Mesothelial cell of epicardium (in vitro differentiated cells): ENCODE results near the gene CAMTA1. TPM values are rescaled to one million over a fixed set of nuclear protein-coding genes. Genes with fewer than 3 reads are reported as not detected.

ENCODE experiments used
- DNase-seq, 2 experiments: peaks; one replicate each; pipeline ENCODE4 v3.0.0; 2021; ENCODE audit warnings: low spot score in 2 of 2; ENCODE audit not compliant: unreplicated experiment in 2 of 2
- H3K27ac Mint-ChIP-seq: 2 replicates; pipeline ENCODE4 v1.8.0; 2021; ENCODE audit warnings: mixed read lengths
- H3K27me3 Mint-ChIP-seq: 2 replicates; pipeline ENCODE4 v1.8.0; 2021; ENCODE audit warnings: low read depth, mixed read lengths
- H3K36me3 Mint-ChIP-seq: 2 replicates; pipeline ENCODE4 v1.8.0; 2021; ENCODE audit warnings: mixed read lengths
- H3K4me1 Mint-ChIP-seq: 2 replicates; pipeline ENCODE4 v1.8.0; 2021; ENCODE audit warnings: mixed read lengths
- H3K4me3 Mint-ChIP-seq: 2 replicates; pipeline ENCODE4 v1.8.0; 2021; ENCODE audit warnings: mild to moderate bottlenecking, moderate library complexity, mixed read lengths
- H3K9me3 Mint-ChIP-seq: 2 replicates; pipeline ENCODE4 v1.8.0; 2021; ENCODE audit warnings: mixed read lengths
- CTCF ChIP-seq: fragments of 200-600 bp; sonication (generic); IDR thresholded peaks from one replicate; pipeline ENCODE4 v1.5.0; 2021; ENCODE audit warnings: antibody characterized with exemption; ENCODE audit not compliant: unreplicated experiment
- total RNA-seq: library from RNA; stranded (reverse); gene quantifications from 3 replicates; pipeline ENCODE4 v1.2.1, GENCODE V29; 2021

CAMTA1 gene
- total RNA-seq, 1 donor from 2014 or later: 70.4 TPM

DNA sequence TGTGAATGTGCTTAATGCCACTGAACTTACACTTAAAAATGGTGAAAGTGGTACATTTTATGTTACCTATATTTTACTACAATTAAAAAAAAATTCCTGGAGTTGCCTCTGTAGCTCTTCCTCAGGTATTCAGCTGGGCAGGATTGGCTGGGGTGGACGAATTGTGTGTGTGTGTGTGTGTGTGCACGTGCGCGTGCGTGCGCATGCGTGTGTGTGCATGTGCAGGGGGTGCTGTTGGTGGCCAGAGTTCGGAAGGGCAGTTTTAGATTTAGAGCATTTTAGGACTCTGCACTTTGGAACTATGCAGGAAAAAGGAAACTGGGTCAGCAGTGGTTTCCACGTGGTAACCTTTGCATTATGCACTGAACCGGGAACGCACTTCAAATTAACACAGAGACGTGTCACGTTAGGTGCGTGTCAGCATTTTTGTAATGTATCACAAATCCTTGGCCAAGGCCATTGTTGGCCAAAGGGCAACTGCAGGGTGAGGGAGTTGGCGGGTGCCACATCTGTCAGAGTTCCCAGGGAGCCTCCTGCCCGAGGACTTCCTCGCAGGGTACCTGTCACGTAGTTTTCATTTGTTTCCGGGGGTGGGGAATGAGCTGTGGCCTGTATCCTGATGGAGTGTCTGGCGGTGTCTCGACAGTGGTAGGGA, 312.8 kb downstream of the CAMTA1 start:
- Mint-ChIP-seq H3K4me3 (no peak overlapping the region), H3K27me3 (peaks cover 60% of the 10 kb centered on the region), H3K36me3 (no peaks in the 10 kb centered on the region), H3K27ac (no peak overlapping the region), H3K4me1 (no peaks in the 10 kb centered on the region), H3K9me3 (no peaks in the 10 kb centered on the region)
- TF ChIP-seq CTCF: no peak
- no peak for DNase-seq

DNA sequence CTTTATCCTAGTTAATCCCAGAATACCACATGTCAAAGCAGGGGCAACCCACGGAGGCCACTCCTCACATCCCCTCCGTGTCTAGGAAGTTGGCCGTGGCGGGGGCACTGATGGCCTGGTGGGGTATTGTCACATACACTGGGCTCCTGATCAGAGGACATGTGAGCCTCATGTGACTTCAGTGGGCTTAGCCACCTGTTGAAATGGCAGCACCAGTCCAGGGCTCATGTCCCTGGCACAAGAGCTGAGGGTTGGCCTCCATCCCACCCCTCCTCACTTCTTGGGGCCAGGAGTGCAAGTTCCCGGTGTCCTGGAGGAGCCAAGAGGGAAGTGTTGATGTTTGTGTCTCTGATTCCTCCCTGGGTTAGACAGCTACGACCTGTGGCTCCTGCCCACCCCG, 313.4 kb downstream of the CAMTA1 start:
- H3K9me3 Mint-ChIP-seq: no peaks in the 10 kb centered on the region
- no peaks in the 10 kb centered on the region for H3K4me1 Mint-ChIP-seq
- H3K27ac Mint-ChIP-seq: no peak overlapping the region
- H3K4me3 Mint-ChIP-seq: no peak overlapping the region
- DNase-seq: no peak
- TF ChIP-seq CTCF: no peak
- peaks cover 54% of the 10 kb centered on the region for H3K27me3 Mint-ChIP-seq
- H3K36me3 Mint-ChIP-seq: no peaks in the 10 kb centered on the region

DNA sequence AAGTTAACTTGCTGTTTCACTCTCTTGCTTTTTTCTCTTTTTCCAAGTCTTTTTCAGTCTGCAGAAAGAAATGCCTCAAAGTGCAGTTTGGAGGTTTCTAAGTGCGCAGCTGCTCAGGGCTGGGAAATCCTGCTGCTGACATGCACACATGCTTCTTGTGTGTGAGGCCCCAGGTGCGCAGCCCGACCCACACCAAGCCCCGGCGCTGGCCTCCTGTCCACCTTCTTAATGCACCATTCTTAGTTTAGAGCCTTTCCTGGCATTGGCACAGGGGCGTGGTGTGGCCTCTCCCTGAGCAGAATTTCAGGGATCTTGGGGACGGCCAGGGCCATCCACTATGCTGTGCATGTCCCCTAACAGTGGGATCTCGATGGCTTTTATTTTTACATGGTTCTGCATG, 315.2 kb downstream of the CAMTA1 start:
- TF ChIP-seq CTCF: no peak
- H3K4me3 Mint-ChIP-seq: no peak overlapping the region
- no peaks in the 10 kb centered on the region for H3K9me3 Mint-ChIP-seq
- H3K4me1 Mint-ChIP-seq: no peaks in the 10 kb centered on the region
- H3K27me3 Mint-ChIP-seq: peaks cover 41% of the 10 kb centered on the region
- DNase-seq: no peak
- no peaks in the 10 kb centered on the region for H3K36me3 Mint-ChIP-seq
- no peak overlapping the region for H3K27ac Mint-ChIP-seq

GRCh38 chr1:7101187-7101586, 315.9 kb downstream of the CAMTA1 start:
- Mint-ChIP-seq H3K4me3 (no peak overlapping the region), H3K9me3 (no peaks in the 10 kb centered on the region), H3K36me3 (no peaks in the 10 kb centered on the region), H3K27ac (no peak overlapping the region), H3K27me3 (peaks cover 38% of the 10 kb centered on the region), H3K4me1 (no peaks in the 10 kb centered on the region)
- DNase-seq: no peak
- no peak for TF ChIP-seq CTCF

DNA sequence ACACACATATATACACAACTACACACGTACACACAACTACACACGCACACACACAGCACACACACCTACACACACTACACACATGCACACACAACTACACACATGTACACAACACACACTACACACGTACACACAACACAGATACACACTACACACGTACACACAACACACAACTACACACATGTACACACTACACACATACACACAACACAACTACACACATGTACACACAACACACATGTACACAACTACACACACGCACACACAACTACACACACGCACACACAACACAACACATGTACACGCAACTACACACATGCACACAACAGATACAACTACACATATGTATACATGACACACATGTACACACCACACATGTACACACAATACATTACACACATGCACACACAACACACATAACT, 318.1 kb downstream of the CAMTA1 start:
- H3K36me3 Mint-ChIP-seq: no peaks in the 10 kb centered on the region

More for the DNA sequence above, 318.1 kb downstream of the CAMTA1 start:
- no peak overlapping the region for H3K27ac Mint-ChIP-seq
- H3K4me3 Mint-ChIP-seq: no peak overlapping the region
- H3K27me3 Mint-ChIP-seq: peaks cover 26% of the 10 kb centered on the region
- TF ChIP-seq CTCF: no peak
- no peak for DNase-seq
- H3K4me1 Mint-ChIP-seq: no peaks in the 10 kb centered on the region
- peaks cover 2% of the 10 kb centered on the region for H3K9me3 Mint-ChIP-seq
